Measurements from ENCODE around the gene SV2C.

DNA sequence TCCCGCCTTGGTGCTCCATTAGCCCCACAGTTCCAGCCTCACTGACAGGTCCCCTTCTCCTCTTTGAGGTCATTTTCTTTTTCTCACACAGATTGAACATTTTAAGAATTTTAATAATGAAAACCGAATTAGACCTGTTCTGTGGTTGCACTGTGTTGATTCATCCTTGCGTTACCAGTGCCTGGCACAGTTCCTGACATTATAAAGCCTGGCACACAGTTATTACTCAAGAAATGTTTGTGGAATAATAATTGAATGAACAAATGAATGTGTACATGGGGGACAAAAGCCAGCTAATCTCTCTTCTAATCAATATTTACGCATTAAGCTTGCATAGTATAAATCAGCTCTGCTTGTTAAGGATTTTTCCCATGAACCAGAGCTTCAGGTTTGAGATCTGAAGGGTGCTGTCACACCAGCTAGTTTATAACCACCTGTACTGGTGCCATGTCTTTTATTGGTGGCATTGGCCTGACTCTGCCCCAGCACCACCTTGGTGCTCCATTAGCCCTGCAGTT is 80.0 kb downstream of the SV2C start:
- TF ChIP-seq, protein P1, sequence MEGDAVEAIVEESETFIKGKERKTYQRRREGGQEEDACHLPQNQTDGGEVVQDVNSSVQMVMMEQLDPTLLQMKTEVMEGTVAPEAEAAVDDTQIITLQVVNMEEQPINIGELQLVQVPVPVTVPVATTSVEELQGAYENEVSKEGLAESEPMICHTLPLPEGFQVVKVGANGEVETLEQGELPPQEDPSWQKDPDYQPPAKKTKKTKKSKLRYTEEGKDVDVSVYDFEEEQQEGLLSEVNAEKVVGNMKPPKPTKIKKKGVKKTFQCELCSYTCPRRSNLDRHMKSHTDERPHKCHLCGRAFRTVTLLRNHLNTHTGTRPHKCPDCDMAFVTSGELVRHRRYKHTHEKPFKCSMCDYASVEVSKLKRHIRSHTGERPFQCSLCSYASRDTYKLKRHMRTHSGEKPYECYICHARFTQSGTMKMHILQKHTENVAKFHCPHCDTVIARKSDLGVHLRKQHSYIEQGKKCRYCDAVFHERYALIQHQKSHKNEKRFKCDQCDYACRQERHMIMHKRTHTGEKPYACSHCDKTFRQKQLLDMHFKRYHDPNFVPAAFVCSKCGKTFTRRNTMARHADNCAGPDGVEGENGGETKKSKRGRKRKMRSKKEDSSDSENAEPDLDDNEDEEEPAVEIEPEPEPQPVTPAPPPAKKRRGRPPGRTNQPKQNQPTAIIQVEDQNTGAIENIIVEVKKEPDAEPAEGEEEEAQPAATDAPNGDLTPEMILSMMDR (IDR thresholded peaks at IDR 0.05; ENCODE audit: low read depth, low read length): no peak
- TF ChIP-seq EZH2phosphoT487 (IDR thresholded peaks at IDR 0.05; ENCODE audit: low read depth): no peak
